Activated CD8-positive, alpha-beta T cell treated with anti-CD3 and anti-CD28 coated beads, Interleukin-2, amount 10 ng/mL, durations not matched to agents 7 days and 5 days (primary cell): ENCODE measurements around the gene AKR1D1. TPM values are rescaled to one million over a fixed set of nuclear protein-coding genes. Genes with fewer than 3 reads are reported as not detected.

Experiments used
- ATAC-seq: fragments of 150-1000 bp; cut with Tn5 transposase; one replicate; pipeline ENCODE4 v1.10.0; 2021; ENCODE audit warnings: moderate library complexity
- CTCF ChIA-PET: fragments of 350-600 bp; sonication (Branson Sonifier 250); formaldehyde crosslinking; loops from one replicate; lab custom pipeline; 2021; ENCODE audit warnings: antibody characterized with exemption; lab: Charles Lee
- POLR2A ChIA-PET: fragments of 350-600 bp; sonication (Branson Sonifier 250); formaldehyde crosslinking; loops from one replicate; lab custom pipeline; 2021; ENCODE audit warnings: antibody characterized with exemption; lab: Charles Lee
- DNase-seq: peaks from one replicate; pipeline ENCODE4 v3.0.0-alpha.2; 2020
- H3K27ac Mint-ChIP-seq: one replicate; pipeline ENCODE4 v1.8.0; 2021; ENCODE audit warnings: mild to moderate bottlenecking, mixed read lengths
- H3K27me3 Mint-ChIP-seq: one replicate; pipeline ENCODE4 v1.8.0; 2021; ENCODE audit warnings: low read depth, mixed read lengths
- H3K36me3 Mint-ChIP-seq: one replicate; pipeline ENCODE4 v1.8.0; 2021; ENCODE audit warnings: low read depth, mixed read lengths
- H3K4me1 Mint-ChIP-seq: one replicate; pipeline ENCODE4 v1.8.0; 2021; ENCODE audit warnings: low read depth, mixed read lengths
- H3K4me3 Mint-ChIP-seq: one replicate; pipeline ENCODE4 v1.8.0; 2021; ENCODE audit warnings: mild to moderate bottlenecking, mixed read lengths
- H3K9me3 Mint-ChIP-seq: one replicate; pipeline ENCODE4 v1.8.0; 2022; ENCODE audit warnings: mixed read lengths; ENCODE audit not compliant: insufficient read depth
- total RNA-seq, 2 experiments: library from RNA; stranded (reverse); gene quantifications; one replicate each; pipeline ENCODE4 v1.2.3, GENCODE V29; 2021

AKR1D1 gene
- total RNA-seq, 2 experiments from 2014 or later, result not detected

- Mint-ChIP-seq H3K4me1 (no peaks in the 10 kb centered on the region), H3K27me3 (no peaks in the 10 kb centered on the region), H3K27ac (no peak overlapping the region), H3K9me3 (no peaks in the 10 kb centered on the region), H3K4me3 (no peak overlapping the region), H3K36me3 (no peaks in the 10 kb centered on the region)
- no peak for DNase-seq
- ChIA-PET POLR2A (no interaction called here), CTCF (no interaction called here)
- no peak for ATAC-seq
These were observed 81.4 kb downstream of the AKR1D1 start for GRCh38 chr7:138157702-138158101.

DNA sequence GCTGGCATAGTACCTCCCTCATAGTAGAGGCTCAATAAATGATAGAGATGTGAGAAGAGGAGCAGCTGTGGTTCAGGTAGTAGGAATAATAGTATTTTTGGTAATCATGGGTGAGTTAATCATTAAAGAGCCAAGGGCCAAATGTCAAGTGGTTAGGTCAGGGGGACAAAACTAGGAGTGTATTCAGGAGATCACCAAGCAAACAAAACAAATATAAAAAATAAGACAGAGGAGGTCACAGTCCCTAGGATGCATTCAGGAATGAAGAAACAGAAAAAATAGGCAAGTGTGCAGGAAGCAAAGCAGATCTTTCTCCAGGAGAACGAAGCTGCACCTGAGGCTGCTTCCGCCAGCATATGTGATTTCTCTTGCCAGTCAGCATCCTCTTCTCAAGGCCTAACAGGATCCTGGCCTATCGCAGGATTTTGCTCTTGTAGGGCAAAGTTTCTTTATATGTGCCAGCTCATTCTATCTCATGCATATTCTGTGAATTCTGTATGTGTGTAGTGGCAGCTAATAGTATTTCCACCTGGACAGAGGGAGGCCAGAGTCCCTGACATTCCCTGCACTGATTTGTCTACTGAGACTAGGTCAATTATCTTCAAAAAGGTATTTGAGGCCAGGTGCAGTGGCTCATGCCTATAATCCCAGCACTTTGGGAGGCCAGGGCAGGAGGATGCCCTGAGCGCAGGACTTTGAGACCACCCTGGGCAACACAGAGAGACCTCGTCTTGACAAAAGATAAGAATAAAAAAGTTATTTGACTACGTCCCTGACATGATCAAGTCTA lies 82.7 kb downstream of the AKR1D1 start:
- Mint-ChIP-seq H3K27me3 (no peaks in the 10 kb centered on the region), H3K4me3 (no peak overlapping the region), H3K9me3 (peaks cover 2% of the 10 kb centered on the region), H3K36me3 (peaks cover under 1% of the 10 kb centered on the region), H3K4me1 (no peaks in the 10 kb centered on the region), H3K27ac (no peak overlapping the region)
- no peak for ATAC-seq
- POLR2A ChIA-PET, result no interaction called here
- DNase-seq, result no peak
- CTCF ChIA-PET, result interaction anchor here (0.8 to 4.7 kb wide), 2 partner anchors 579 to 706 kb away, joined by 3 to 72 read pairs; no protein-coding TSS in a partner anchor

- Mint-ChIP-seq H3K27me3 (no peaks in the 10 kb centered on the region), H3K9me3 (peaks cover 15% of the 10 kb centered on the region), H3K4me1 (no peaks in the 10 kb centered on the region), H3K4me3 (no peak overlapping the region), H3K27ac (no peak overlapping the region), H3K36me3 (peaks cover 9% of the 10 kb centered on the region)
- ATAC-seq (peak; percentile 97), DNase-seq (peak; percentile 87)
- CTCF ChIA-PET, result interaction anchor here (0.7 to 4.7 kb wide), 20 partner anchors 9 to 1067 kb away, joined by 3 to 72 read pairs (median 3); partner anchors contain the start of gene CREB3L2
- POLR2A ChIA-PET, result interaction anchor here (1.1 kb wide), 1 partner anchor 577 kb away, joined by 6 read pairs; no protein-coding TSS in a partner anchor
These were observed 85.4 kb downstream of the AKR1D1 start for GRCh38 chr7:138161600-138162081.

- no peak overlapping the region for H3K4me3 Mint-ChIP-seq
- CTCF ChIA-PET, result interaction anchor here (0.7 to 4.7 kb wide), 14 partner anchors 10 to 1066 kb away, joined by 3 to 72 read pairs (median 4); no protein-coding TSS in a partner anchor
- peaks cover 9% of the 10 kb centered on the region for H3K36me3 Mint-ChIP-seq
- no peak overlapping the region for H3K27ac Mint-ChIP-seq
- POLR2A ChIA-PET, result interaction anchor here (1.1 kb wide), 1 partner anchor 577 kb away, joined by 6 read pairs; no protein-coding TSS in a partner anchor
- H3K4me1 Mint-ChIP-seq, result no peaks in the 10 kb centered on the region
- H3K9me3 Mint-ChIP-seq, result peaks cover 15% of the 10 kb centered on the region
- H3K27me3 Mint-ChIP-seq, result no peaks in the 10 kb centered on the region
- ATAC-seq (no peak), DNase-seq (no peak)
These were observed 86.0 kb downstream of the AKR1D1 start for GRCh38 chr7:138162236-138162635.

DNA sequence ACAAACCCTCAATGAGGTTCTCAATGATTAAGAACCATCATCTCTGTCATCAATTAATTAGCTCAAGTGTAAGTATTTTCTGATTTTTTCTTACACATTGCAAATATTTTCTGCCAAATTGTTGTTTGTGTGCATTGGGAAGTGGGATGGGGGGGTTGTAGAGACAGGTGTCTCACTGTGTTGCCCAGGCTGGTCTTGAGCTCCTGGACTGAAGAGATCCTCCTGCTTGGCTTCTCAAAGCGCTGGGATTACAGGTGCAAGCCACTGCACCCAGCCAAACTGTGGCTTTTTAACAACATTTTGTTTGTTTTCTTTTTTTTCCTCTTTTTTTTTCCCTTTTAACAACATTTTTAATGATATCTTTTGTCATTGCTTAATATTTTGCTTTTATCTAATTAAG lies 87.5 kb downstream of the AKR1D1 start:
- ChIA-PET CTCF (interaction anchor here (0.8 kb wide), 1 partner anchor 575 kb away, joined by 3 read pairs; no protein-coding TSS in a partner anchor), POLR2A (no interaction called here)
- no peak for DNase-seq
- H3K4me1 Mint-ChIP-seq, result no peaks in the 10 kb centered on the region
- no peak overlapping the region for H3K27ac Mint-ChIP-seq
- peaks cover 9% of the 10 kb centered on the region for H3K36me3 Mint-ChIP-seq
- ATAC-seq, result no peak
- no peak overlapping the region for H3K4me3 Mint-ChIP-seq
- no peaks in the 10 kb centered on the region for H3K27me3 Mint-ChIP-seq
- peaks cover 15% of the 10 kb centered on the region for H3K9me3 Mint-ChIP-seq

- ATAC-seq (no peak), DNase-seq (no peak)
- Mint-ChIP-seq H3K27ac (no peak overlapping the region), H3K4me3 (no peak overlapping the region), H3K27me3 (no peaks in the 10 kb centered on the region), H3K36me3 (peaks cover 13% of the 10 kb centered on the region), H3K4me1 (peaks cover 8% of the 10 kb centered on the region), H3K9me3 (peaks cover 15% of the 10 kb centered on the region)
- POLR2A ChIA-PET, result no interaction called here
- CTCF ChIA-PET, result interaction anchor here (3.0 kb wide), 1 partner anchor 574 kb away, joined by 21 read pairs; no protein-coding TSS in a partner anchor
These were observed 88.5 kb downstream of the AKR1D1 start for GRCh38 chr7:138164804-138165203.

- POLR2A ChIA-PET, result no interaction called here
- CTCF ChIA-PET, result interaction anchor here (3.0 kb wide), 1 partner anchor 572 kb away, joined by 21 read pairs; no protein-coding TSS in a partner anchor
- Mint-ChIP-seq H3K27me3 (no peaks in the 10 kb centered on the region), H3K27ac (no peak overlapping the region), H3K9me3 (peaks cover 15% of the 10 kb centered on the region), H3K4me3 (no peak overlapping the region), H3K36me3 (peaks cover 13% of the 10 kb centered on the region), H3K4me1 (peaks cover 24% of the 10 kb centered on the region)
- ATAC-seq (no peak), DNase-seq (no peak)
These were observed 90.4 kb downstream of the AKR1D1 start for GRCh38 chr7:138166681-138167080.

- no peak overlapping the region for H3K27ac Mint-ChIP-seq
- H3K9me3 Mint-ChIP-seq, result peaks cover 15% of the 10 kb centered on the region
- DNase-seq, result no peak
- ChIA-PET CTCF (interaction anchor here (3.0 kb wide), 1 partner anchor 572 kb away, joined by 21 read pairs; no protein-coding TSS in a partner anchor), POLR2A (no interaction called here)
- no peaks in the 10 kb centered on the region for H3K27me3 Mint-ChIP-seq
- no peak overlapping the region for H3K4me3 Mint-ChIP-seq
- H3K36me3 Mint-ChIP-seq, result peaks cover 13% of the 10 kb centered on the region
- ATAC-seq, result no peak
- H3K4me1 Mint-ChIP-seq, result peaks cover 28% of the 10 kb centered on the region
These were observed 91.0 kb downstream of the AKR1D1 start for GRCh38 chr7:138167222-138167621.

GRCh38 chr7:138167869-138168296 lies 91.6 kb downstream of the AKR1D1 start:
- Mint-ChIP-seq H3K27ac (no peak overlapping the region), H3K27me3 (no peaks in the 10 kb centered on the region), H3K4me1 (peaks cover 31% of the 10 kb centered on the region), H3K36me3 (peaks cover 13% of the 10 kb centered on the region), H3K9me3 (peaks cover 15% of the 10 kb centered on the region), H3K4me3 (no peak overlapping the region)
- ChIA-PET POLR2A (no interaction called here), CTCF (no interaction called here)
- ATAC-seq (no peak), DNase-seq (no peak)

Other genes starting within 250 kb of the AKR1D1 start
- gene DGKI, start 229.5 kb upstream of the AKR1D1 start, total RNA-seq, result not detected
- gene CREB3L2, start 74.4 kb upstream of the AKR1D1 start, total RNA-seq, result 10 to 100 TPM; 24.7 to 25.9 TPM